Prostate gland (tissue), 2 donors: ENCODE results near the gene OSBPL8. TPM values are rescaled to one million over a fixed set of nuclear protein-coding genes. Genes with fewer than 3 reads are reported as not detected.

Experiments
- DNase-seq: peaks from one replicate; pipeline ENCODE4 v3.0.0-alpha.2; 2019; ENCODE audit warnings: low spot score
- H3K27ac ChIP-seq, 2 donors: fragments of 200-600 bp; sonication (generic); 2 replicates each; pipeline ENCODE4 v1.5.1; 2017 to 2019
- H3K27me3 ChIP-seq: fragments of 200-600 bp; sonication (generic); replicated peaks from 2 replicates; pipeline ENCODE4 v1.5.1; 2019; ENCODE audit not compliant: insufficient read depth
- H3K36me3 ChIP-seq, 2 donors: fragments of 200-600 bp; sonication (generic); 1 replicate in 1 of 2; 2 replicates in 1 of 2; pipeline versions ENCODE4 v1.5.1 to v1.8.1; 2017 to 2019
- H3K4me1 ChIP-seq: fragments of 200-600 bp; sonication (generic); replicated peaks from 2 replicates; pipeline ENCODE4 v1.5.1; 2019
- H3K4me3 ChIP-seq, 2 donors: fragments of 200-600 bp; sonication (generic); 2 replicates each; pipeline ENCODE4 v1.5.1; 2017 to 2019
- H3K9me3 ChIP-seq: fragments of 200-600 bp; sonication (generic); 2 replicates; pipeline ENCODE4 v1.5.1; 2017
- CTCF ChIP-seq, 4 experiments: fragments of 200-600 bp in 2 of 4; fragments of 450-650 bp in 2 of 4; sonication (generic) in 2 of 4; IDR thresholded peaks; 1 replicate in 3 of 4; 2 replicates in 1 of 4; pipeline ENCODE4 v1.5.1; 2016 to 2019; ENCODE audit warnings: antibody characterized with exemption in 4 of 4, mild to moderate bottlenecking in 2 of 4, moderate library complexity in 2 of 4
- POLR2A ChIP-seq: fragments of 450-650 bp; IDR thresholded peaks from one replicate; pipeline ENCODE4 v1.6.1; 2016; ENCODE audit warnings: antibody characterized with exemption, mild to moderate bottlenecking
- POLR2AphosphoS5 ChIP-seq: sonication (generic); formaldehyde crosslinking; IDR thresholded peaks from one replicate; pipeline ENCODE4 v1.6.1; 2017; ENCODE audit warnings: antibody characterized with exemption
- WGBS: methylation state at CpG from one replicate; pipeline ENCODE4 v1.1.5; 2018; 5-methylcytosine and 5-hydroxymethylcytosine counted together
- intact Hi-C: fragments of 100-400 bp; cut with DNase I; formaldehyde crosslinking; loops from one replicate; pipeline ENCODE4 v1.14.2; 2022
- total RNA-seq, 2 donors: library from RNA; depleted of rRNA; stranded (reverse); fragments of >200 nt; gene quantifications; one replicate each; pipeline ENCODE4 v1.1.0, GENCODE V29; 2016

Gene OSBPL8
- total RNA-seq, 2 donors from 2014 or later, result 50.6 to 54.2 TPM

- DNase-seq, result no peak
- H3K4me1 ChIP-seq, result no peaks in the 10 kb centered on the region
- 90% methylated on average over 5 of the region's 5 CpGs for WGBS
- no peaks in the 10 kb centered on the region for H3K36me3 ChIP-seq
- no peak overlapping the region for H3K27ac ChIP-seq
- no peaks in the 10 kb centered on the region for H3K9me3 ChIP-seq
- H3K4me3 ChIP-seq, result no peak overlapping the region
- intact Hi-C loops, result no loop called here
- H3K27me3 ChIP-seq, result no peaks in the 10 kb centered on the region
- TF ChIP-seq POLR2A, result no peak
These were observed 23.0 kb downstream of the OSBPL8 start for GRCh38 chr12:76536546-76536945.

GRCh38 chr12:76535170-76535569, 24.4 kb downstream of the OSBPL8 start:
- Histone ChIP-seq H3K27ac (no peak overlapping the region), H3K9me3 (no peaks in the 10 kb centered on the region), H3K36me3 (no peaks in the 10 kb centered on the region), H3K27me3 (no peaks in the 10 kb centered on the region), H3K4me3 (no peak overlapping the region), H3K4me1 (no peaks in the 10 kb centered on the region)
- no peak for DNase-seq
- intact Hi-C loops, result no loop called here
- WGBS, result 92% methylated on average over 2 of the region's 2 CpGs
- TF ChIP-seq POLR2AphosphoS5 (no peak), POLR2A (no peak), CTCF (IDR thresholded peaks at IDR 0.05) (no peak)

GRCh38 chr12:76533331-76533730, 26.2 kb downstream of the OSBPL8 start:
- no peak overlapping the region for H3K27ac ChIP-seq
- H3K27me3 ChIP-seq, result no peaks in the 10 kb centered on the region
- no peaks in the 10 kb centered on the region for H3K4me1 ChIP-seq
- no peaks in the 10 kb centered on the region for H3K9me3 ChIP-seq
- intact Hi-C loops, result no loop called here
- WGBS, result 63% methylated on average over 5 of the region's 5 CpGs
- TF ChIP-seq POLR2A (no peak), POLR2AphosphoS5 (no peak), CTCF (IDR thresholded peaks at IDR 0.05) (no peak)
- H3K36me3 ChIP-seq, result no peaks in the 10 kb centered on the region
- H3K4me3 ChIP-seq, result no peak overlapping the region
- DNase-seq, result no peak

- TF ChIP-seq POLR2A (no peak), CTCF (IDR thresholded peaks at IDR 0.05) (no peak), POLR2AphosphoS5 (no peak)
- H3K27ac ChIP-seq, result no peak overlapping the region
- 93% methylated on average over 4 of the region's 4 CpGs for WGBS
- H3K9me3 ChIP-seq, result no peaks in the 10 kb centered on the region
- no peak overlapping the region for H3K4me3 ChIP-seq
- no peak for DNase-seq
- no peaks in the 10 kb centered on the region for H3K36me3 ChIP-seq
- H3K27me3 ChIP-seq, result no peaks in the 10 kb centered on the region
- intact Hi-C loops, result no loop called here
- no peaks in the 10 kb centered on the region for H3K4me1 ChIP-seq
These were observed 27.1 kb downstream of the OSBPL8 start for GRCh38 chr12:76532520-76532919.

- Histone ChIP-seq H3K27ac (no peak overlapping the region), H3K9me3 (no peaks in the 10 kb centered on the region), H3K4me3 (no peak overlapping the region), H3K27me3 (no peaks in the 10 kb centered on the region), H3K4me1 (no peaks in the 10 kb centered on the region), H3K36me3 (no peaks in the 10 kb centered on the region)
- TF ChIP-seq POLR2A (no peak), POLR2AphosphoS5 (no peak), CTCF (IDR thresholded peaks at IDR 0.05) (no peak)
- intact Hi-C loops, result no loop called here
- no peak for DNase-seq
These were observed 28.5 kb downstream of the OSBPL8 start for GRCh38 chr12:76531056-76531455.
